CD8-positive, alpha-beta memory T cell (primary cell): ENCODE measurements around the gene LHPP. TPM values are rescaled to one million over a fixed set of nuclear protein-coding genes. Genes with fewer than 3 reads are reported as not detected.

Experiments used
- CTCF ChIA-PET: fragments of 350-600 bp; sonication (Branson Sonifier 250); formaldehyde crosslinking; loops from one replicate; lab custom pipeline; 2021; ENCODE audit warnings: antibody characterized with exemption; lab: Charles Lee
- POLR2A ChIA-PET: fragments of 350-600 bp; sonication (Branson Sonifier 250); formaldehyde crosslinking; loops from one replicate; lab custom pipeline; 2021; ENCODE audit warnings: antibody characterized with exemption; lab: Charles Lee
- DNase-seq, 5 donors: peaks; one replicate each; pipeline versions ENCODE4 v3.0.0 to v3.0.0-alpha.2; 2020 to 2022; ENCODE audit warnings: mixed read lengths in 1 of 5
- H3K27ac ChIP-seq: one replicate; pipeline ENCODE4 v1.7.0; 2013; ENCODE audit warnings: low read depth, mild to moderate bottlenecking, low read length, moderate library complexity
- H3K27me3 ChIP-seq: 2 replicates; pipeline ENCODE4 v1.7.0; 2013; ENCODE audit warnings: low read length, mild to moderate bottlenecking; ENCODE audit not compliant: insufficient read depth, poor library complexity, severe bottlenecking
- H3K36me3 ChIP-seq: 2 replicates; pipeline ENCODE4 v1.7.0; 2013; ENCODE audit warnings: mild to moderate bottlenecking, low read length, moderate library complexity; ENCODE audit not compliant: insufficient read depth
- H3K4me1 ChIP-seq: 2 replicates; pipeline ENCODE4 v1.7.0; 2013; ENCODE audit warnings: mild to moderate bottlenecking, low read length, moderate library complexity; ENCODE audit not compliant: insufficient read depth
- H3K4me3 ChIP-seq: 2 replicates; pipeline ENCODE4 v1.7.0; 2013; ENCODE audit warnings: mild to moderate bottlenecking, low read length
- H3K9me3 ChIP-seq: 2 replicates; pipeline ENCODE4 v1.7.0; 2013; ENCODE audit warnings: mild to moderate bottlenecking, low read length
- H3K27ac Mint-ChIP-seq, 8 donors: one replicate each; pipeline ENCODE4 v1.8.0; 2020 to 2021; ENCODE audit warnings: mixed read lengths in 8 of 8, mild to moderate bottlenecking in 6 of 8, inconsistent platforms in 3 of 8, moderate library complexity in 3 of 8
- H3K27me3 Mint-ChIP-seq, 2 donors: one replicate each; pipeline ENCODE4 v1.8.0; 2020 to 2021; ENCODE audit warnings: mixed read lengths in 2 of 2, mild to moderate bottlenecking in 1 of 2, moderate library complexity in 1 of 2
- H3K36me3 Mint-ChIP-seq, 3 donors: one replicate each; pipeline ENCODE4 v1.8.0; 2020 to 2021; ENCODE audit warnings: mixed read lengths in 3 of 3, inconsistent platforms in 1 of 3, mild to moderate bottlenecking in 1 of 3
- H3K4me1 Mint-ChIP-seq, 3 donors: one replicate each; pipeline ENCODE4 v1.8.0; 2020 to 2021; ENCODE audit warnings: mixed read lengths in 3 of 3, inconsistent platforms in 1 of 3, mild to moderate bottlenecking in 1 of 3
- H3K4me3 Mint-ChIP-seq, 7 donors: one replicate each; pipeline ENCODE4 v1.8.0; 2020 to 2021; ENCODE audit warnings: mixed read lengths in 7 of 7, mild to moderate bottlenecking in 6 of 7, moderate library complexity in 4 of 7, inconsistent platforms in 2 of 7
- H3K9me3 Mint-ChIP-seq, 5 donors: one replicate each; pipeline ENCODE4 v1.8.0; 2020 to 2022; ENCODE audit warnings: mixed read lengths in 5 of 5, mild to moderate bottlenecking in 3 of 5, moderate library complexity in 2 of 5, inconsistent platforms in 1 of 5
- polyA plus RNA-seq: library from polyadenylated mRNA; unstranded; fragments of 300-500 nt; fragmentation: Illumina TruSeq; gene quantifications from one replicate; pipeline ENCODE4 v1.2.3, GENCODE V29; 2021
- total RNA-seq, 2 experiments: library from RNA; stranded (reverse); gene quantifications; one replicate each; pipeline ENCODE4 v1.2.3, GENCODE V29; 2021

Gene LHPP
- total and polyA plus RNA-seq, 3 experiments from 2014 or later, result 5.2 to 19.1 (median 6.3) TPM

DNA sequence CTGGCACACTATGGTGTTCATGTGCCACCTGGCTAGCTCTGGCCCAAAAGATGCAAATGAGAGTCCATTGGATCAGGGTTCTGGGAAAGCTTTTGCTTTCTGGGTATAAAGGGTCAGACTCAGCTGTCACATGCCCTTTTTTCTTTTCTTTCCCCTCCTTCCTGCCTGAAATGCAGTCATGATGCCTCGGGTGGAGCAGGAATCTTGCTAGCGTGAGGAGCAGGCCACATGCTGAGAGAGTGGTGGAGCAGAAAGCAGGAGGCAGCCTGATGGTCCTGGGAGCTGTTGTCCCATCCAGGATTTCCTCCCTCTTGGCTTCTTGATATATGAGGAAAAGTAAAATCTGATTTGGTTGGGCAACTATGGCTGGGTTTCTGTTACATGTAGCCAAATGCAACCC lies 2.7 kb upstream of the LHPP start:
- no peak for DNase-seq
- H3K36me3 ChIP-seq, result no peaks in the 10 kb centered on the region
- POLR2A ChIA-PET, result no interaction called here

DNA sequence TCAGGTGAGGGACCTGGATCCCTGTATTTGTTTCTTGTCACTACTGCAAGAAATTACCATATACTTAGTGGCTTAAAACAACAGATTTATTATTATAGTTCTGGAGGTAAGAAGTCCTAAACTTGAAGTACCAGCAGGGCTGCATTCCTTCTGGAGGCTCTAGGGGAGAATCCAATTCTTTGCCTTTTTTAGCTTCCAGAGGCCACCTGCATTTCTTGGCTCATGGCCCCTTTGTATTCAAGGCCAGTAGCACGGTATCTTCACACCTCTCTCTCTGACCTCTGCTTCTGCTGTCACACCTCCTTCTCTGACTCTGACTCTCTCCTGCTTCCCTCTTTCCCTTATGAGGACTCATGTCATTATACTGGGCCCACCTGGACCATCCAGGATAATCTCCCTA lies 2.2 kb upstream of the LHPP start:
- Mint-ChIP-seq H3K9me3 (no peaks in the 10 kb centered on the region), H3K27ac (peak overlapping the region in 1 of 8 donors; percentile 46), H3K36me3 (peaks cover 0 to 3% (median 2%) of the 10 kb centered on the region in 3 donors), H3K27me3 (peaks cover 21 to 34% of the 10 kb centered on the region in 2 donors), H3K4me1 (peaks cover 4 to 16% (median 9%) of the 10 kb centered on the region in 3 donors), H3K4me3 (no peak overlapping the region)
- Histone ChIP-seq H3K4me3 (no peak overlapping the region), H3K27ac (no peak overlapping the region), H3K9me3 (no peaks in the 10 kb centered on the region), H3K27me3 (peaks cover 3% of the 10 kb centered on the region), H3K4me1 (peaks cover 9% of the 10 kb centered on the region), H3K36me3 (no peaks in the 10 kb centered on the region)
- ChIA-PET POLR2A (no interaction called here), CTCF (no interaction called here)
- no peak for DNase-seq

More for the DNA sequence above, 2.7 kb upstream of the LHPP start:
- Histone ChIP-seq H3K4me1 (peaks cover 7% of the 10 kb centered on the region), H3K4me3 (no peak overlapping the region), H3K27ac (no peak overlapping the region), H3K9me3 (no peaks in the 10 kb centered on the region), H3K27me3 (peaks cover 8% of the 10 kb centered on the region)
- Mint-ChIP-seq H3K4me1 (peaks cover 2 to 12% (median 5%) of the 10 kb centered on the region in 3 donors), H3K36me3 (peaks cover 0 to 3% (median 2%) of the 10 kb centered on the region in 3 donors), H3K27ac (peak overlapping the region in 1 of 8 donors; percentile 46), H3K4me3 (no peak overlapping the region), H3K9me3 (no peaks in the 10 kb centered on the region), H3K27me3 (peaks cover 26 to 39% of the 10 kb centered on the region in 2 donors)
- CTCF ChIA-PET, result no interaction called here

DNA sequence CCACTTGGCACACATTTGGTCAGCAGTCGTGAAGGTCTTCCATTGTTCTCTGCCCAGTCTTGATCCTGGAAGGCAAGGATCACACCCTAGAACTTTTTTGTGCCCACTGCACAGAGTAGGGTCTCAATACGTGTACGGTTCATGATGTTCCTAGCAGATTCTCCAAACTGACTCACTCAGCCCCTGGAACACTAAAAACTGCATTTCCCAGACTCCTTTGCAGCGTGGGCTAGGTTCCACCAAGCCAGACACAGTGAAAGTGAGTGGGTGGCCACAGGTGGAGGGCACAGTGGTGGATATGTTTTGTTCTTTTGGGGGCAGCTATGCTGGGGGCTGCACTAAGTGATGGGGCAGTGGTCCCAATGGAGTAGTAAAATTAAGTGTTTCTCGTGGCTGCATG lies 1.5 kb upstream of the LHPP start:
- H3K4me1 Mint-ChIP-seq, result peaks cover 12 to 23% (median 17%) of the 10 kb centered on the region in 3 donors
- Histone ChIP-seq H3K9me3 (no peaks in the 10 kb centered on the region), H3K27ac (no peak overlapping the region), H3K27me3 (no peaks in the 10 kb centered on the region), H3K4me3 (no peak overlapping the region), H3K4me1 (peaks cover 16% of the 10 kb centered on the region), H3K36me3 (no peaks in the 10 kb centered on the region)
- peak overlapping the region in 1 of 8 donors; percentile 46 for H3K27ac Mint-ChIP-seq
- H3K36me3 Mint-ChIP-seq, result peaks cover 0 to 3% (median 2%) of the 10 kb centered on the region in 3 donors
- H3K4me3 Mint-ChIP-seq, result peak overlapping the region in 4 of 7 donors; percentile 15 to 86 (median 80)
- DNase-seq, result no peak
- peaks cover 17 to 27% of the 10 kb centered on the region in 2 donors for H3K27me3 Mint-ChIP-seq
- POLR2A ChIA-PET, result interaction anchor here (0.8 kb wide), 1 partner anchor 41 kb away, joined by 3 read pairs; the partner anchor contains the start of gene OAT
- CTCF ChIA-PET, result interaction anchor here (1.4 kb wide), 1 partner anchor 285 kb away, joined by 4 read pairs; the partner anchor contains the start of gene FAM53B
- H3K9me3 Mint-ChIP-seq, result no peaks in the 10 kb centered on the region

DNA sequence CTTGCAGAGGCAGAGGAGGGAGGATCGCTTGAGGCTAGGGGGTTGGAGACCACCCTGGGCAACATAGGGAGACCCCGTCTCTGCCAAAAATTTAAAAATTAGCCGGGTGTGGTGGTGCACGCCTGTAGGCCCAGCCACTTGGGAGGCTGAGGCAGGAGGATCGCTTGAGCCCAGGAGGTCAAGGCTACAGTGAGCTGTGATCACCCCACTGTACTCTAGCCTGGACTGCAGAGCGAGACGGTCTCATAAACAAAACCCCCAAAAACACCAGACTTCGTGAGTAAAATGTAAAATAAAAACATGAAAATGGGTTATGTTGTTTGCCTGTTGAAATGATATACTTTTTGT lies 699 bp downstream of the LHPP start:
- Mint-ChIP-seq H3K27ac (peak overlapping the region; percentile 56 to 88 (median 84)), H3K36me3 (peaks cover 0 to 3% (median 2%) of the 10 kb centered on the region in 3 donors), H3K4me3 (peak overlapping the region; percentile 88 to 96 (median 90)), H3K27me3 (peaks cover 6 to 10% of the 10 kb centered on the region in 2 donors), H3K4me1 (peaks cover 23 to 36% (median 27%) of the 10 kb centered on the region in 3 donors), H3K9me3 (no peaks in the 10 kb centered on the region)
- Histone ChIP-seq H3K4me1 (peaks cover 27% of the 10 kb centered on the region), H3K4me3 (peak overlapping the region; percentile 74), H3K27ac (peak overlapping the region; percentile 64), H3K9me3 (no peaks in the 10 kb centered on the region), H3K27me3 (no peaks in the 10 kb centered on the region), H3K36me3 (no peaks in the 10 kb centered on the region)
- POLR2A ChIA-PET, result interaction anchor here (1.2 to 1.5 kb wide), 3 partner anchors 44 to 1454 kb away, joined by 3 to 6 read pairs (median 3); partner anchors contain the start of gene OAT
- CTCF ChIA-PET, result interaction anchor here (1.2 to 2.0 kb wide), 4 partner anchors 32 to 283 kb away, joined by 3 to 5 read pairs (median 4); no protein-coding TSS in a partner anchor
- DNase-seq, result no peak

DNA sequence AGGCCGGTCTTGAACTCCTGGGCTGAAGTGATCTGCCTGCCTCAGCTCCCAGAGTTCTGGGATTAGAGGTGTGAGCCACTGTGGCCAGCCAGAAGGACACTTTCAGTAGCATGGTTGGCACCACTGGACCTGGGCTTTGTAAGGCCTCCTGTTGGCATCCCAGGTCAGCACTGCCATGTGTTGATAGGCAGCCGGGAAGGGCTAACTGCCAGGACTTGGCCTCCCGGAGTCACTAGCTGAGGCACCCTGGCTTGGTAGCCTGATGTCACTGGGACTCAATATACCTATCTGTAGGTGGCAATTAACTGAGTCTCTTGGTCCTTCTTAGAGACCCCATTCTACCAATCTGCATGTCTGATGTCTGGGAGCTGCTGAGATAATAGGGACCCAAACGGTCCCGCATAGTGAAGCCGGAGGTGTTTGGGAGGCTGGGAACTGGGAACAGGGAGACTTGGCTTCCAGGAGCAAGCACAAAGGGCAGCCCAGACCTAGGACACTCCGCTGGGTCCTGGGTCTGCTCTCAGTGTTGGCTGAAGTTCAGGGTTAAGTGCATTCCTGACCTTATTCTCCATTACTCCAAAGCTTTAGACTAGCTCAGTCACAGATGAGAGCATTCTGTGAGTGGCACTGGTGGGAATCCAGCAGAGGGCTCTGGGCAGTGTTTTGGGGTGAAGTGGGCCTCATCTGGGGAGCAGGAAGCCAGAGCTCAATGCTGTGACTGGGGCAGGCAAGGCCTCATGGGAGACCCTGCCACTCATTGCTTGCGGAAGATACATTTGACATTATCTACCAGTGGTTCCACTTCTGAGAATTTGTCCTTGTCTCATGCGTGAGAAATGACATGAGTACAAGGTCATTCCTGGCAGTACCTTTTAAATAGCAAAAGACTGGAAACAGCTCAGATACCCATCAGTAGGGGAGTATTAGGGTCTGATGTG lies 2.7 kb downstream of the LHPP start:
- H3K27ac ChIP-seq, result no peak overlapping the region
- H3K27me3 ChIP-seq, result no peaks in the 10 kb centered on the region
- Mint-ChIP-seq H3K4me3 (peak overlapping the region in 6 of 7 donors; percentile 16 to 80 (median 29)), H3K4me1 (peaks cover 23 to 36% (median 27%) of the 10 kb centered on the region in 3 donors), H3K9me3 (no peaks in the 10 kb centered on the region), H3K27ac (peak overlapping the region in 6 of 8 donors; percentile 5 to 86 (median 78)), H3K36me3 (peaks cover 0 to 4% (median 3%) of the 10 kb centered on the region in 3 donors), H3K27me3 (peaks cover 0 to 4% of the 10 kb centered on the region in 2 donors)
- DNase-seq, result no peak
- CTCF ChIA-PET, result interaction anchor here (0.7 to 1.3 kb wide), 3 partner anchors 36 to 190 kb away, joined by 3 to 5 read pairs (median 3); no protein-coding TSS in a partner anchor
- no peaks in the 10 kb centered on the region for H3K9me3 ChIP-seq
- H3K36me3 ChIP-seq, result no peaks in the 10 kb centered on the region
- H3K4me3 ChIP-seq, result no peak overlapping the region
- POLR2A ChIA-PET, result no interaction called here
- peaks cover 27% of the 10 kb centered on the region for H3K4me1 ChIP-seq

DNA sequence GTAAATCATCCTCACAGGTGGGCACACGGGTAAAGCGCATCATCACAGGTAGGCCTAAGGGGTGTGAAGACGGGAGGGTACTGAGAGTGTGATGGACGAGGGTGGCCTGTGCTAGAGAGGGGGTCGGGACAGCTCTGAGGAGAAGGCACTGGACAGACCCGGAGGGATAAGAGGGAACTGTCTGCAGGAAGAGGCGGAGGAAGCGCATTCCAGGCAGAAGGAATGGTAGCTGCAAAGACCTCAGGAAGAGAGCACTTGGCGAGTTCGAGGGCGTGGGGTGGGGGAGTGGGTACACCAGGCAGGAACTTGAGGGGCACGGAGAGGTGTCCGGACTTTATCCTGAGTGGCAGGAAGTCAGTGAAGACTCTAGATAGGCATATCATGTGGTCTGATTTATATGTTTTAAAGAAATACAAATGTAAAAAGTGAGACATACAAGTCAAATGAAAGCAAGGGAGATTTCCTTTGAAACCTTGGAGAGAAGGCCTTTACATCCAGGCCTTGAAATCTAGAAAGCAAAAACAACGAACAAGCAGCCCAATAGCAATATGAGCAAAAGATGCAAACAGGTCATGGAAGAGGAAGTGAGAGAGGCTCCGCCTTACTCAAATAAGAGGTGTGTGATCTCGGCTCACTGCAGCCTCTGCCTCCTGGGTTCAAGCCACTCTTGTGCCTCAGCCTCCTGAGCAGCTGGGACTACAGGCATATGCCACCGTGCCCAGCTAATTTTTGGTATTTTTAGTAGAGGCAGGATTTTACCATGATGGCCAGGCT lies 3.6 kb downstream of the LHPP start:
- peak overlapping the region; percentile 6 for H3K4me3 ChIP-seq
- Mint-ChIP-seq H3K4me1 (peaks cover 23 to 36% (median 27%) of the 10 kb centered on the region in 3 donors), H3K4me3 (peak overlapping the region; percentile 15 to 80 (median 33)), H3K9me3 (no peaks in the 10 kb centered on the region), H3K36me3 (peaks cover 0 to 8% (median 3%) of the 10 kb centered on the region in 3 donors), H3K27ac (peak overlapping the region; percentile 7 to 92 (median 78)), H3K27me3 (no peaks in the 10 kb centered on the region)
- no peaks in the 10 kb centered on the region for H3K9me3 ChIP-seq
- H3K4me1 ChIP-seq, result peaks cover 27% of the 10 kb centered on the region
- H3K36me3 ChIP-seq, result no peaks in the 10 kb centered on the region
- no peak overlapping the region for H3K27ac ChIP-seq
- H3K27me3 ChIP-seq, result no peaks in the 10 kb centered on the region
- DNase-seq, result peak in 1 of 5 donors; percentile 21
- CTCF ChIA-PET, result interaction anchor here (1.3 kb wide), 1 partner anchor 76 kb away, joined by 5 read pairs; no protein-coding TSS in a partner anchor
- POLR2A ChIA-PET, result no interaction called here

DNA sequence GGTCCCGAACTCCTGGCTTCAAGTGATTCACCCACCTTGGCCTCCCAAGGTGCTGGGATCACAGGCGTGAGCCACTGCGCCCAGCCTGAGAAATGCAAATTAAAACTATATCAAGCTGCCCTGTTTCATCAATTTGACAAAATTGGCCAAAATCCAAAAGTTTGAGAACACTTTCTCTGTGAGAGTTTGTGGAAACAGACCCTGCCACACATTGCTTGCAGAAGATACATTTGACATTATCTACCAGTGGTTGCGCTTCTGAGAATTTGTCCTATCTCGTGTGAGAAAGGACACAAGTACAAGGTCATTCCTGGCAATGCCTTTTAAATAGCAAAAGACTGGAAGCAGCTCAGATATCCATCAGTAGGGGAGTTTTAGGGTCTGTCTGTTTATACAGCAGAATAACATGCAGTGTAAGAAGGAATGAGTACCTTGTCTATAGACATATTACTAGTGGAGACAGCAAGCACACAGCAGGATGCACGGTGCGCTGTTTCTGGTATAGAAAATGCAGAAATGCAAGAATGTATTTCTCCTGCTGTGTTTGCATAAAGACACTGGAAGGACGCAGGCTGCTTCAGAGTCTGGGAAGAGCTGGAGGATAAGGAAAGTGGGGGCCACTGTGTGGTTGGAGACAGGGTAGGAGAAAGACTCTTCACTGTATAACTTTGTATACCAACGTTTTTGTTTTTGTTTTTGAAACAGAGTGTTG lies 4.3 kb downstream of the LHPP start:
- peak overlapping the region; percentile 6 for H3K4me3 ChIP-seq
- H3K4me3 Mint-ChIP-seq, result peak overlapping the region in 2 of 7 donors; percentile 29 to 56
- H3K27me3 Mint-ChIP-seq, result no peaks in the 10 kb centered on the region
- H3K4me1 Mint-ChIP-seq, result peaks cover 23 to 36% (median 27%) of the 10 kb centered on the region in 3 donors
- H3K4me1 ChIP-seq, result peaks cover 27% of the 10 kb centered on the region
- H3K36me3 Mint-ChIP-seq, result peaks cover 1 to 9% (median 3%) of the 10 kb centered on the region in 3 donors
- no peaks in the 10 kb centered on the region for H3K36me3 ChIP-seq
- CTCF ChIA-PET, result no interaction called here
- no peaks in the 10 kb centered on the region for H3K9me3 ChIP-seq
- POLR2A ChIA-PET, result no interaction called here
- no peak for DNase-seq
- H3K9me3 Mint-ChIP-seq, result no peaks in the 10 kb centered on the region
- H3K27me3 ChIP-seq, result no peaks in the 10 kb centered on the region
- peak overlapping the region in 4 of 8 donors; percentile 12 to 88 (median 73) for H3K27ac Mint-ChIP-seq
- no peak overlapping the region for H3K27ac ChIP-seq
